GM18858 (cell line): ENCODE data around the gene RS1.
A peak's percentile ranks its signal among the peaks of the same experiment; 100 is the strongest.

Source experiments
- ATAC-seq: cut with Tn5 transposase; IDR thresholded peaks from one replicate; pipeline ENCODE4 v1.9.1; 2021; ENCODE audit not compliant: unreplicated experiment

The RS1 gene

GRCh38 chrX:18672008-18672407 lies at the start of gene RS1:
Gene RS1 (minus strand): TSS chrX:18672108. CDS start chrX:18672068, 40 bp downstream.
- ATAC-seq = no peak

GRCh38 chrX:18719852-18720251 lies 47.9 kb upstream of the RS1 start:
- ATAC-seq = no peak

- no peak for ATAC-seq
Measured at GRCh38 chrX:18714910-18715309, 43.0 kb upstream of the RS1 start.

- no peak for ATAC-seq
Measured at GRCh38 chrX:18709833-18710232, 37.9 kb upstream of the RS1 start.

- ATAC-seq = no peak
Measured at GRCh38 chrX:18707426-18708049, 35.6 kb upstream of the RS1 start, which contains the start of gene PPEF1. Gene PPEF1 (plus strand): TSS chrX:18707645. CDS start chrX:18707781, 136 bp downstream.

GRCh38 chrX:18702362-18703195 lies 30.7 kb upstream of the RS1 start:
- no peak for ATAC-seq

- ATAC-seq = no peak
Measured at GRCh38 chrX:18701621-18702361, 29.9 kb upstream of the RS1 start.

GRCh38 chrX:18698737-18699650 lies 27.1 kb upstream of the RS1 start:
- ATAC-seq = no peak

- no peak for ATAC-seq
Measured at GRCh38 chrX:18696653-18697052, 24.7 kb upstream of the RS1 start.

GRCh38 chrX:18692541-18692940 lies 20.6 kb upstream of the RS1 start:
- no peak for ATAC-seq

- ATAC-seq = no peak
Measured at GRCh38 chrX:18691431-18691830, 19.5 kb upstream of the RS1 start.

GRCh38 chrX:18687856-18688495 lies 16.1 kb upstream of the RS1 start:
- no peak for ATAC-seq

GRCh38 chrX:18682979-18683387 lies 11.1 kb upstream of the RS1 start:
- no peak for ATAC-seq

- ATAC-seq = no peak
Measured at GRCh38 chrX:18681996-18682395, 10.1 kb upstream of the RS1 start.

GRCh38 chrX:18677161-18677869 lies 5.4 kb upstream of the RS1 start:
- no peak for ATAC-seq

- ATAC-seq = no peak
Measured at GRCh38 chrX:18676470-18676869, 4.6 kb upstream of the RS1 start.

- ATAC-seq = no peak
Measured at GRCh38 chrX:18676050-18676449, 4.1 kb upstream of the RS1 start.

- peak; percentile 75 for ATAC-seq
Measured at GRCh38 chrX:18674788-18675735, 3.2 kb upstream of the RS1 start.
